Activated CD8-positive, alpha-beta memory T cell treated with anti-CD3 and anti-CD28 coated beads, Interleukin-2, amount 50 U/mL, for 48 hours (primary cell): Measurements from ENCODE around the gene MAN2A2.

ENCODE experiments used
- DNase-seq: peaks from one replicate; pipeline ENCODE4 v3.0.0-alpha.2; 2020

MAN2A2 gene

GRCh38 chr15:90947577-90948357 is 44.7 kb downstream of the MAN2A2 start:
- no peak for DNase-seq

DNA sequence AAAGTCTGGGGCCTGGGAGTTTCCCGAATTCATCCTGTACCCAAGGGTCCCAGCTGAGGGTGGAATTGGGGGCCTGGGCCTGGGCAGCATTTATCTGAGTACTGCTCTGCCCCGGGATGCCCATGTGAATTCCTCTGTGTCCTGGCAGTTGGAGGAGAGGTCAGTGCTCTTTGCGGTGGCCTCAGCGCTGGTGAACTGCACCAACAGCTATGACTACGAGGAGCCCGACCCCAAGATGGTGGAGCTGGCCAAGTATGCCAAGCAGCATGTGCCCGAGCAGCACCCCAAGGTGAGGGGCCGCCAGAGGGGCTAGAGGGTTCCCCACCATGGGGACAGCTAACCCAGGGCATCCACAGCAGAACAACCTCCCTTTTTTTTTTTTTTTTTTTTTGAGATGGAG is 45.4 kb downstream of the MAN2A2 start:
- no peak for DNase-seq

- no peak for DNase-seq
These were observed 47.0 kb downstream of the MAN2A2 start for GRCh38 chr15:90949979-90950675.

DNA sequence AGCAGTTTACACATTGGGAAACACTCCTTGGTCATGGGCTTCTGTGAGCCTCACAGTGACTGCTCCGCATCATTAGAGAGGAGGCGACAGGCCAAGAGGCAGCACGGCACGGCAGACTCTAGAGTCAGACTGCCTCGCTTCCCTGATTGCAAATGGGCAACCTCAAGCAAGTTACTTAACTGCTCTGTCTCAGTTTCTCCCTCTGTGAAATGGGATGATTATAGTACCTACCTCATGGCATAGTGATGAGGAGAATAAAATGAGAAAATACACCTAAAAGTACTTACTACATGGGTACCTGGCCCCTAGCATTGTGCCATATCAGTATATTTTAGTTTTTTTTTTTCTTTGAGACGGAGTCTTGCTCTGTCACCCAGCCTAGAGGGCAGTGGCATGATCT is 47.6 kb downstream of the MAN2A2 start:
- no peak for DNase-seq

DNA sequence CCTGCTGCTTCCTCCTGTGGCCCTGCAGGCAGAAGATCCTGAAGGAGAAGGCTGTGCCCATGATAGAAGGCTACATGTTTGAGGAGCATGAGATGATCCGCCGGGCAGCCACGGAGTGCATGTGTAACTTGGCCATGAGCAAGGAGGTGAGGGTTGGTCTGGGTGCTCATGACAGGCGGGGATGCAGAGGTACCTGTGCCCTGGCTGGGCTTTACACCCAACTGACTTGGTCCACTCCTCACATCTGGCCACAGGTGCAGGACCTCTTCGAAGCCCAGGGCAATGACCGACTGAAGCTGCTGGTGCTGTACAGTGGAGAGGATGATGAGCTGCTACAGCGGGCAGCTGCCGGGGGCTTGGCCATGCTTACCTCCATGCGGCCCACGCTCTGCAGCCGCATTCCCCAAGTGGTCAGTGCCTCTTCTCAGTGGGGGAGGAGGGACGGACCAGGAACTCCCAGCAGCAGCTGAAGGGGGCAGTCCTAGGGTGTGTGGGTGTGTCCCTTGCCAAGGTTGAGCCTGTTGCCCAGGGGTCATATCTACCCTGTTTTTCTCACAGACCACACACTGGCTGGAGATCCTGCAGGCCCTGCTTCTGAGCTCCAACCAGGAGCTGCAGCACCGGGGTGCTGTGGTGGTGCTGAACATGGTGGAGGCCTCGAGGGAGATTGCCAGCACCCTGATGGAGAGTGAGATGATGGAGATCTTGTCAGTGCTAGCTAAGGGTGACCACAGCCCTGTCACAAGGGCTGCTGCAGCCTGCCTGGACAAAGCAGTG is 50.0 kb downstream of the MAN2A2 start:
- no peak for DNase-seq

DNA sequence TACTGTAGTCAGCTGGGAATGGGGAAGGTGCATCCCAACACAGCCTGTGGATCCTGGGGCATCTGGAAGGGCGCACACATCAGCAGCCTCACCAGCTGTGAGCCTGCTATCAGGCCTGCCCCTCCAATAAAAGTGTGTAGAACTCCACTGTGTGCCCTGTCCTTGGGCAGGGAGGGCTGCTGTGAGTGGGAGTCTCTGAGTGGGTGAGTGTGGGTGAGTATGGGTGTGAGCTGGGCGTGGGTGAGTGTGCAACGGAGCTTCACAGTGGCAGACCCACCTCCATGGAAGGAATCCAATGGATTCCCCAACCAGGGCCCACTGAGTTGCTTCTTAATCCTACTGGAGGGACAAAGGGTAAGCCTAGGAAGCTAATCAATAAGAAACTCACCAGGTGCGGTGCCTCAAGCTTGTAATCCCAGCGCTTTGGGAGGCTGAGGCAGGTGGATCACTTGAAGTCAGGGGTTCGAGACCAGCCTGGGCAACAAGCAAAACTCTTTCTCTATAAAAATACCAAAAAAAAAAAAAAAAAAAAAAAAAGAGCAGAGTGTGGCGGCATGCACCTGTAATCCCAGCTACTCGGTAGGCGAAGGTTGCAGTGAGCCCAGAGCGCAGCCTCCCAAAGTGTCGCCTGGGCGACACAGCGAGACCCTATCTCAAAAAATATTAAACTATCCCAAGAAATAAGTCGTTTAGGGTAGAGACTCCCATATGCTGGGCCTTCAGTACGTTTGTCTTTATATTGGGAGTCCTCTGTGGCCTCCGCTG is 51.0 kb downstream of the MAN2A2 start:
- no peak for DNase-seq

DNA sequence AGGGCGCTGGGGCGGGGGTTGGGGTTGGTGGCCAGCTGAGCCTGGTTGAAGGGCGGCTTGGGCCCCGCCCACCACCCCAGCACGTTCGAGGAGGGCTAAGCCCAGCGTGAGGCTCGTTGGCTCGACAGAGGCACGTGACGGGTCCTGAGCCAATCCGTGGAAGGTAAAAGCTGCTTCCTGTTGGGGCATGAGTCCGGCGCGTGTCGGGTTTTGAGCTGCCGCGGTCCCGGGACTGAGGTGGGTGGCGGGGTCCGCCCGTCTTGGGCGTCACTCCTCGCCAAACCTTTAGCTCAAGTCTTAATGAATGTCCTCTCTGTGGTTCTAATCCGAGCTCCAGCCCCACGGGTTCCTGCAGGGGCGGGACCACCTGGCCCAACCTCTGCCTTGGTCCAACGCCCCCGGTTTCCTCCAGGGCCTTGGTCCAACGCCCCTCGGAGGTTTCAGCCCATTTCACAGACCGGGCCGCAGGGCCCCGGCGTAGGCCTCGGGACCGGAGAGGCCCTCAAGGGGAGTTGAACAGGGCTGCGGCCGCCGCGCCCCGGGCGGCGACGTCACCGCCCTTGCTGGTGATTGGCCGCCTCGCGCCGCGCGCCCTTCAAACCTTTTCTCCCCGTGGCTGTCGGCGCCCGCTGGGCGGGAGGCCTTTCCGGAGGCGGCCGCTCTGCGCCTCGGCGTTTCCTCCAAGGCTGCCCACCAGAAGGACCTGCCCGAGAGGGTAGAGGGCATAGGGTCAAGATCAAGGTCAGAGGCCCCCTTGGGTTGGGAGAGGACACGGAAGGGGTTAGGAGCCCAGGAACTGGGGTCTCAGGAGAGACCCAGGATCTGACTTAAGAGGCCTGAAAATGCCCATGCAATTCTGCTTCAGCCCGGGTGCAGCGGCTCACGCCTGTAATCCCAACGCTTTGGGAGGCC is 51.9 kb downstream of the MAN2A2 start, which contains the start of gene RCCD1:
TSS of gene RCCD1 (plus strand) at position 173 of the 912 bp plus-strand sequence. CDS start 1,851 bp downstream, outside the sequence.
- peak; percentile 94 for DNase-seq

GRCh38 chr15:90955624-90956273 is 52.6 kb downstream of the MAN2A2 start:
- DNase-seq = no peak

DNA sequence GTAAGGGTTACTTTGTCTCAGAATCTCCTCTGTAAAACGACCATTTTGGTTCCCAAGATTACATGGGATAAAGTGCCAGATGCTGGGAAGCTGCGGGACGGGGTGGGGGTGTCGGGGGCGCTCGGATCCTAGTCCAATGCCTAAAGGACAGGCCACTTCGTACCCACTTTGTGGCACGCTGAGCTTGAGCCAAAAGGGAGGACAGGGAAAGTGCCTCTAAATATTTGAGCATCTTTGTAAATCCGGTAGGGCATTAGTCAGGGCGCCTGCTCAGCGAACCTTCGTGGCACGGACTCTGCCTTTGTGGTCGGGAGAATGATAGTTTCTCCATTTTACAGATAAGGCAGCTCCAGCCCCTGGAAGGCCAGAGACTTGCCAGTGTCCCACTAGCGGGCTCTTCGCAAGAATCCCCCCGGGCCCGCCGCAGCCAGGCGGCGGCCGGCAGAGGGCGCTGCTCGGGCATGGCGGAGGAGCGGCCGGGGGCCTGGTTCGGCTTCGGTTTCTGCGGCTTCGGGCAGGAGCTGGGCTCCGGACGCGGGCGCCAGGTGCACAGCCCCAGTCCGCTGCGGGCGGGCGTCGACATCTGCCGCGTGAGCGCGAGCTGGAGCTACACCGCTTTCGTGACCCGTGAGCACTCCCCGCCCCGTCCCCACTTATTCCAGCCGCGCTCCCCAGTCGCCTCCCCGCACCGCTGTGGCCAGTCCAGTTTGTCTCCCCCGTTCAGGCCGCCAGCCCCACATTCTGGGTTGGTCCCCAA is 53.4 kb downstream of the MAN2A2 start:
- peak; percentile 91 for DNase-seq

DNA sequence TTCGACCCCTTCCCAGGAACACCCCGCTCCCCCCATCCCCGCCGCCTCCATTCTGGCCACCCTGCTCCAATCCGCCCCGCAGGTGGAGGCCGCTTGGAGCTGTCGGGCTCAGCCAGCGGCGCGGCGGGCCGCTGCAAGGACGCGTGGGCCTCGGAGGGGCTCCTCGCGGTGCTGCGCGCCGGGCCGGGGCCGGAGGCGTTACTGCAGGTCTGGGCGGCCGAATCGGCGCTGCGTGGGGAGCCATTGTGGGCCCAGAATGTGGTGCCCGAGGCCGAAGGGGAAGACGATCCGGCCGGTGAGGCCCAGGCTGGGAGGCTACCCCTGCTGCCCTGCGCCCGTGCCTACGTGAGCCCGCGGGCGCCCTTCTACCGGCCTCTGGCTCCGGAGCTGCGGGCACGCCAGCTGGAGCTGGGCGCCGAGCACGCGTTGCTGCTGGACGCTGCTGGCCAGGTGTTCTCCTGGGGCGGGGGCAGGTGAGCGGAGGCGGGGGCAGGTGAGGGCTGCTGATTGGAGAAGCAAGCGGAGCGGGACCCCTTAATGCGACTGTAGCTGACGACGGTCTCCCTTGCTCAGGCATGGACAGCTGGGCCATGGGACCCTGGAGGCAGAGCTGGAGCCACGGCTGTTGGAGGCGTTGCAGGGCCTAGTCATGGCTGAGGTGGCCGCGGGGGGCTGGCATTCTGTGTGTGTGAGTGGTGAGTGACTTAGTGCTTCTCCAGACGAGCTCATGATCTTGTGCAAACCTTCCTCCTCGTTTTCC is 54.1 kb downstream of the MAN2A2 start:
- DNase-seq = no peak

DNA sequence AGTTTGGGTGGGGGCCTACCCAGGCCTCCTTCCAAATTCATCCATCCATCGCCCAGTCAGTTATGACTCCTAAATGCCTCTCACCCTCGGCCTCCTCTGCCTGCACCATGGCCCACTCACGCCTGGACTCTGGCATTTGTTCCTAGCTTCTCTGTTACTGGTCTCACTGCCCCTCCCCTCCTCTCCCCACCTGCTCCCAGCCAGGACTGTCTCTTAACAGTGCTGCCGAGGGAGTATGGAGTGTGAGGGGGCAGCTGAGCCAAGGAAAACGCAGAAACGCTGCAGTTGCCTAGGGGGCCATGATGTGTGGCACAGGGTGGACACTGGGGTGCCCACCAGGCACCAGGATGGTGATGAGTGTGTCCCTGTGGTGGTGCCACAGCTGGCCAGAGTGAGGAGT is 54.7 kb downstream of the MAN2A2 start:
- no peak for DNase-seq

GRCh38 chr15:90959028-90959595 is 56.0 kb downstream of the MAN2A2 start:
- no peak for DNase-seq

GRCh38 chr15:90959894-90960293 is 56.8 kb downstream of the MAN2A2 start:
- DNase-seq = no peak

DNA sequence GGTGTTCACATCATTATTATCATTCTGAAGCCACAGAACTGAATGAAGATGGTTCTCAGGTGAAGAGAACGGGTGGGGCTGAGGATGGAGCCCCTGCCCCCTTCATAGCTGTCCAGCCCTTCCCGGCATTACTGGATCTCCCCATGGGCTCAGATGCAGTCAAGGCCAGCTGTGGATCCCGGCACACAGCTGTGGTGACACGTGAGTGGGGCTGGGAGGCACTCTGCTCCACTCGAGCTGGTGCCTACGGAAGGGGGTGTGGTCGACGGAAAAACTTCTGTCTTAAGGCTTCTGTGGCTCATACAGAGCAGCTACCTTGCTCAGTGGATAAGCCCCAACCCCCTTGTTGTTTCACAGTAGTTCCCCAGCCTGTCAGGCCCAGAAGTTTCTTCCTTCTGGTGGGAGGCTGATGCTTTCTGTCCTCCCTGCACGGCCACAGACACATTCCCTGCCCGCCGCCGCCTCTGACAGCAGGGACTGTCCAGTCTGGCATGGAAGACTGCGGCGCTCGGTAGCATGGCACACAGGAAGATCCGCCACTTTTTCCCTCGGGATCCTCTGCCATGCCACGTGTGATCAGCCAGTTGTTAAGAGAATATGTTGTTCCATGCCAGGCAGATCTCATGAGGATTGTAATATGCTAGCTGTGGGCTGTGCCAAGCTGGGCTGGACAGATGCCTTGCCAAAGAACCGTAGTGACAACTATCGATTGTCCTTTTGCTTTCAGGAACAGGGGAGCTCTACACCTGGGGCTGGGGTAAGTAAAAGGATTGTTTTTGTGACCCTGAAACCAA is 57.4 kb downstream of the MAN2A2 start:
- DNase-seq = no peak

- no peak for DNase-seq
These were observed 58.9 kb downstream of the MAN2A2 start for GRCh38 chr15:90962021-90962420.

- no peak for DNase-seq
These were observed 63.2 kb downstream of the MAN2A2 start for GRCh38 chr15:90966262-90966661.

GRCh38 chr15:90967206-90967605 is 64.1 kb downstream of the MAN2A2 start:
- no peak for DNase-seq

- DNase-seq = no peak
These were observed 65.3 kb downstream of the MAN2A2 start for GRCh38 chr15:90968434-90968833.
